ENCODE measurements around the gene CAMTA1.

The CAMTA1 gene

GRCh38 chr1:6935911-6936690, 150.8 kb downstream of the CAMTA1 start:
- no peak for DNase-seq

DNA sequence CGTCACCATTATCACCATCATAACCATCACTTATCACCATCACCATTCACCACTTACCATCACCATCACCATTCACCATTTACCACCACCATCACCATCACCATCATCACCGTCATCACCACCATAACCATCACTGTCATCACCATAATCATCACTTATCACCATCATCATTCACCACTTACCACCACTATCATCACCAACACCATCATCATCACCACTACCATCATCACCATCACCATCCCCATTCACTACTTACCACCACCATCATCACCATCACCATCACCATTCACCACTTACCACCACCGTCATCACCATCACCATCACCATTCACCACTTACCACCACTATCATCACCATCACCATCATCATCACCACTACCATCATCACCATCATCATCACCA, 151.8 kb downstream of the CAMTA1 start:
- no peak for DNase-seq

GRCh38 chr1:6939363-6939762, 154.1 kb downstream of the CAMTA1 start:
- DNase-seq: no peak

DNA sequence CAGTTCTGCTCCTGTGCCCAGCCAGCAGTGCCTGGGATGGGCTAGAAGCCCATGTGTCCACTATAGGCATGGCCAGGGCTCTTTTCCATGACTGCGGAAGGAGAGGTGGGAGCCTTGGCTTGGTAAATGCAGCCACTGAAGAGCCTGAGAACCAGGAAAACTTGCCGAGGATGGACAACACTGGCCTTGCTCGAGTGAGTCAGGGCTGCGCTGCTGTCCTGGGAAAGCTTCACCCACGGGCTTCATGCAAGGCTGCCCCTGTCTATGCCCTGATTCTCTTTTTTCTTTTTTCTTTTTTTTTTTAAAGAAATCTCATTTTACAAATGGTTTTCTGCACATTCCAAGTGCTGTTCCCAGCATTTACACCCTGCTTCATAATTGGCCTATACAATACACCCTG, 156.5 kb downstream of the CAMTA1 start:
- no peak for DNase-seq

DNA sequence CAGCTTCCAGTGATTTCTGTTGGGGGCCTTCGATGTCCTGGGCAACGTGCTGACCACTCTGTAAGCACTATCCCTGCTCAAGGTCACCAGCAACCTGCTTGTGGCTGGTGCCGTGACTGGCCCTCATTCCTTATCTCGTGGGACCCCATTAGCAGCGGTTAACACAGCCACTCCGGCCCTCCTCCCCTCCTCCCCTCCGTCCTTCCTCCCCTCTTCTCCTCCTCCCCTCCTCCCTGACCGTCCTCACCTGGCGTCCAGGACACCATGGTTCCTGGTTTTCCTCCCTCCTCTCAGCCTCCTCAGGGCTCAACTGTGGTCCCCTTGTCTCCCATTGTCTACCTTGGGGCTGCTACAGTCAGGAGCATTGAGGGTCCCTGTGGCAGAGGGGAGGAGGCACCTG, 157.7 kb downstream of the CAMTA1 start:
- no peak for DNase-seq

DNA sequence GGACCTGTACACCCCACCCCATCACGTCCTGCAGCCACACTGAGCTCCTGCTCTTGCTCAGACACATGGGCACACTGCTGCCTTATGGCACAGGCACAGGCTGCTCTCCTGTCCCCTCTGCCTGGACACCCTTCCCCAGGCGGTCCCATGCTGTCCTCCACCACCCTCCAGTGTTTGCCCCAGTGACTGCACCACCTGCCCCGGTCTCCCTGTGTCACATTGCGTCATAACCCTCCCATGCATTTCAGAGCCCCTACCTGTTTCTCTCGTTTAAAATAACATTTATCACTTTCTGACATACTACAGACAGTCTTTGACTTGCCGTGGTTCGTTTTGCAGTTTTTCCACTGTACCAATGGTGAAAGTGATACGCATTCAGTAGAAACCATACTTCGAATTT, 159.2 kb downstream of the CAMTA1 start:
- DNase-seq: no peak

GRCh38 chr1:6947952-6948351, 162.7 kb downstream of the CAMTA1 start:
- DNase-seq: no peak

DNA sequence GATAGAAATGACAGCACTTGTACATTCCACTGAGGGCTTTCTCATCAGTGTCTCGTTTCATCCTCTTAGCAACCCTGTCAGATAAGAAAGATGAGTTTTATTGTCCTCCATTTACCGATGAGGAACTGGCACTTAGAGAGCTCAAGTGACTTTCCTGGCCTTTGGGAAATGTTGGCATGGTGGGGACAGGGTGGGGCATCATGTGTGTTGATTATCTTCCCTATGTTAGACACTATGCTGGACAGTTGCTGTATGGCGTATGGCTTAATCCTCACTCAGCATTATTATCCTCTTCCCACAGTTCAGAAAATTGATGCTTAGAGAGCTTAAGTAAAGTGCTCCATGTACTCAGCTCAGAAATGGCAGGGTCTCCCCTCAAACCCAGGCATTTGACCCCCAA, 163.2 kb downstream of the CAMTA1 start:
- no peak for DNase-seq

DNA sequence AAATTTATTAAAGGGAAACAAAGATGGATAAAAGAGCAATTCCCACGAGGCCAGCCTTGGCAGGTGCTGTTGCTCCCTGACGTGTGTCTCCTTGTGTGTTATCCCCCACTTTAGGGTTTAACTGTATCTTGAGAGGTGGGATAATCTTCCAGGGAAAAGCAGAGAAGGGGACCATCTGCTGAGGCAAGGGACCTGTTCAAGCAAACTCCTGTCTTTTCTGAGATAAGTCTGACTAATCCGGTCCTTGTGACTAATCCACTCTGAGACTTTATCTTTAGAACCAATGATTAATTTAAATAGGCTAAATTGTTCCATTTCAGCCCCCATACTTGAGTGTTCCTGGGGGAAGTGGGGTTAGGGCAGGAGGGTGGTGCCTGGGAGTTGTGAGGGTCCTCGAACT, 163.6 kb downstream of the CAMTA1 start:
- no peak for DNase-seq

DNA sequence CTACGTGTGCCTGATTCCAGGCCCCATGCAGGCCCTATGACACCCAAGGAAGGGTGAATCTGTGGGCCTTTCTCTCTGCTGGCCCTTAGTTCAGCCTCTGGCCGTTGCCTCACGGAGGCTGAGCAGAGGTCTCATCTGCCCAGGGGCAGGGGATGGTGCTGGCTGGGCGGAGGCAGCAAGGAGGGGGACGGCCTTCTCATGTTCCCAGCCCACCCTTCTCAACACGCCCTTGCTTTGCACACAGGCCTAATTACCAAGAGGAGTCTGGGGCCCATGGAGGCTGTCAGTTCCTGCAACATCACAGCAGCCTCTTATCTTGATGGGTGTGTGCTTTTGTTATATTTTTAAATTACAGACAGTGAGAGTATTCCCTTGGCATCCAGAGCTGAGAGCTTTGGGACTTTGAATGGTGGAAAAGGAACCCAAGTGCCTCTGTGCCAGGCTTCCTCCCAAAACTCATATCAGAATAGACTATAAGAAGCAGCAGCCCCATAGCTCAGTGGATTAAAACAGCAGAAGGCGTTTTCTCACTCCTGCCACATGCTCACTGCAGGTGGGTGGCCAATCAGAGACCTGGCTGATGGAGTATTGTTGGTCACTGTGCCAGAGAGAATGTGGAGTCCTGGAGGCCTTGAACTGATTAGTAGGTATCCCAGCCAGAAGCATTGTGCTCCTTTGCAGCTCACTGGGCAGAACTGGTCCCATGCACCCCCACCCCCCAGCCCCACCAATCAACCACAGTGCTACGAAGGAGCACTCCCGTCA, 164.9 kb downstream of the CAMTA1 start:
- DNase-seq: no peak

DNA sequence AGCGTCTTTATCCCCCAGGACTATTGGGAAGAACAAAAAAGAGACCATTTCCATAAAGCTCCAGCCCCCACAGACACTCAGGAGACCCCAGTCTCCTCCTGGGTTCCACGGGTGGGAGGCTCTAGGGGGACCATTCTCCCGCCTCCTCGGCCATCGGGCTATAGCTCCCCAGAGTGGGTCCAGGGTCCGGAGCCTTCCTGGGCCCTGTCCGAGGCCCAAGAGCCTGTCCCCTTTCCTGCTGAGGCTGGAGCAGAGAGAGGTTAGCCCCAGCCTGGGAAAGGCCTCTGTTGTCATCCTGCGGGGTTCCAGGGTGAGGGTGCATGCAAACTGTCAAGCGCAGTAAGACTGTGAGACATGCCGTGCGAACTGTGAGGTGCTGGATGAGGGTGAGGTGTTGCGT, 166.3 kb downstream of the CAMTA1 start:
- DNase-seq: no peak

DNA sequence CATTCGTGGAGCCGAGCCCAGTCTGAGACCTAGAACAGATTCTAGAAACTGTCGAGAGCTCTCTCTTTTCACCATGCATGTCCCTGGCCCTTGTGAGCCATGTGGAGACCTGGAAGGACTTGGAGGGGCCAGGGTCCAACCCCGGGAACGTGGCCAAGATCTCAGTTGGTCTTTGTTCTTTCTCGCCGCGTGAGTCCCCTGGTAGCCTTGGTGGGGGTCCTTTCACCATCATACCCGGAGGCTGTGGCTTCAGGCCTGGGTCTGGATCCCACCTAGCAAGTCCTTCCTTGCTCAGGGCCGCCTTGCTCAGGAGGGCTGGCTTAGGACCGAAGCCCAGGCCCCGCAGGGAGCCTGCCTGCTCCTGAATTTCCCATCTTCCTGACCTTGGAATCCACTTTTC, 168.0 kb downstream of the CAMTA1 start:
- no peak for DNase-seq

- no peak for DNase-seq
Observed at GRCh38 chr1:6953907-6954364, 168.7 kb downstream of the CAMTA1 start.

GRCh38 chr1:6954591-6954990, 169.3 kb downstream of the CAMTA1 start:
- DNase-seq: no peak

- peak; percentile 27 for DNase-seq
Observed at GRCh38 chr1:6955357-6956094, 170.3 kb downstream of the CAMTA1 start.

DNA sequence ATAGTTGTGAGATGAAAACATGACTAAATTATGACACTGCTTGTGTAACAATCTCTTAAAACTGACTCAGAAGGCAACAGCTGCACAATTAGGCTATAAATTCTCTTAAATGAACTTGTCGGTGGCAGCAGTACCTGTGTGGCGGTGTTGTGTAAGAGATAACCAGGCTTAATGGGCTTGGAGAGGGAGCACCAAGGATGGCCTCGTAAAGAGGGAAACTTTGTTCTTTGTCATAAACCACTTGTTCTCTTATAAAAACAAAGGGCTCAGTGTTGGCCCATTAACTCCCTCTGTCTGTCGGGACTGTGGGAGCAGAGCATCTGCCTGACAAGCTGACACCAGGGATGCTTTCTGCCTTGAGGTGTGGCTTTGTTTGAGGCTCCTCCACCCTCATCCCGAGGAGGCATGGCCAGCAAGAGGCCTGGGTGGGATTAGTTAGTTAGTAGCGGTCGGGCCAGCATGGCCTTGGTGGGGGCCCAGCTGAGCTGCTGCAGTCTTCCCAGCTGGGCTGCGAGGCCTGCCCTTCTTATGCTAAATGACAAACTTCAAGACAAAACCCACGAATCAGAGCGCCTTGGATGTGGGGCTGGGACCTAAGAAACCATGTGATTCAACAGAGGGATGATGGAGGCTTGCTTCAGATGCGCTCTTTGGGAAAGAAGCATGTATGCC, 171.4 kb downstream of the CAMTA1 start:
- DNase-seq: peak; percentile 54

DNA sequence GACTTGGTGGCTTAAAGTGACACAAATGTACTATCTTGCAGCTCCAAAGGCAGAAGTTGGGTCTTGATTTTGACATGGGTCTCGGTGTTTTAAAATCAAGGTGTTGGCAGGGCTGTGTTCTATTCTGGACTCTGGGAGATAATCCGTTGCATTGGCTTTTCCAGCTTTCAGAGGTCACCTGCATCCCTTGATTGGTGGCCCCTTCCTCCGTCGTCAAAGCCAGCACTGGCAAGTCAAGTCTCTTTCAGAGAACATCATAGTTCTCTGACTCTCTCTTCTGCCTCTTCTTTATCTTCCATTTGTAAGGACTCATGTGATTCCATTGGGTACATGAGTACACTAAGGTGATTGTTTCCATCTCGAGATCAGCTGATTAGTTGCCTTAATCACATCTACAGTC, 172.1 kb downstream of the CAMTA1 start:
- DNase-seq: no peak

GRCh38 chr1:6958407-6959030, 173.3 kb downstream of the CAMTA1 start:
- no peak for DNase-seq

GRCh38 chr1:6959491-6959890, 174.2 kb downstream of the CAMTA1 start:
- DNase-seq: no peak

DNA sequence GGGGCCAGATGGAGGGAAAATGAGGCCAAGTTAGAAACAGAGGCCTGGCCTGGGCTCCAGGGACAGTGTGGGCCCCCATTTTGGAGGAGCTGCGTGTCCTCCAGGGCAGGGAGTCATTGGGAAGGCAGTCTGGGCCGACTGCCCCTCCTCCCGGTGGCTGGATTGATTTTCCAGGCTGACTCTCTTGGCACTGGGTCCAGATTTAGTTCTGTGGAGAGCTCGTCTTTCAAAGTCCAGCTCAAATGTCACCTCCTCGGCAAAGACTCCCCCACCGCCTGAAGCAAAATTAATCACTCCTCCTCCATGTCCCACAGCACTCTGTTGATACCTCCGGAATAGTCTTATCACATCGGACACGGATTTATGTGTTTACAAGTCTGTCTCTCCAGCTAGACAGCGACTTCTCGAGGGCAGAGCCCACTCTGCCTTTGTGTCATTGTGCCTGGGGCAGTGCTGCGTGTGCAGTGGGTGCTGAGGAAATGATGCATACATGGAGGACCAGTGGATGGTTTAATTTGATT, 175.1 kb downstream of the CAMTA1 start:
- no peak for DNase-seq

- no peak for DNase-seq
Observed at GRCh38 chr1:6960860-6961259, 175.6 kb downstream of the CAMTA1 start.

DNA sequence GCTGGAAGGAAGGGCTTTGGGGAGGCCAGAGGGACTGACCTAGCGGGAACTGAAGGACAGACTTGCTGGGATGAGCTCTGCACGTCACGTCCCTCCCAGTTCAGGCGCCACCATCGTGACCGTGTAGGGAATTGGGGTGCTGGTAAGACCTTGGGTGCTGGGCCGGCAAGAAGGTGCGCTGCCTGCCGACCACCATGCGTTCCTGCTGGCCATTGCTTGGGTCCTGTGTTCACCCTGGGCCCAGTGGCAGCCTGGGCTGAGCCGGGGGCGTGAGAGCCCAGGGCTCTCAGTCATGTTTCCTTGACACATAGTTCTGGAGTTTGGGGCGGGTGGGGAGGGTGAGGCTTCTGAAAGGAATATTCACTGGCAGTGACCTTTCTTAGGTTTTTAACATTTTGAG, 176.0 kb downstream of the CAMTA1 start:
- no peak for DNase-seq
